ENCODE measurements around the gene APOBEC2.
"Not testable (repeated sequence)": the region's sequence is repeated elsewhere in the genome, so short reads cannot be mapped to it uniquely, and the experiment has no call there.

Gene APOBEC2

DNA sequence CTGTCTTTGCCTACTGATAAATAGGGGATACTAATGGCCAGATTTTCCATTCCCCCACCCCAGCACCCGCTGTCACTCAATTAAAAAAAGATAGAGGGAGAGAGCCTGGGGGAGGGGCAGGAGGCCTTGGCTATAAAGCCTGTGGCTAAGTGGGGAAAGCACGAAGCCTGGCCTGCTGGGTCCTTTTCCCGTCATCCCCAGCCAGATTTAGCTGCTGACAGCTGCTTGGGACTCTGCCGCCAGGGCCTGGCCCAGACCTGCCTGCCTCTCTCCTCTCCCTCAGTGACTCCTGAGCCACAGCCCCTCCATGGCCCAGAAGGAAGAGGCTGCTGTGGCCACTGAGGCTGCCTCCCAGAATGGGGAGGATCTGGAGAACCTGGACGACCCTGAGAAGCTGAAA, at the start of gene APOBEC2:
Gene APOBEC2, plus strand, starts transcription at position 162 of the 400 bp plus-strand sequence. Its CDS starts 146 bp downstream, at position 308.
- no peak for DNase-seq

DNA sequence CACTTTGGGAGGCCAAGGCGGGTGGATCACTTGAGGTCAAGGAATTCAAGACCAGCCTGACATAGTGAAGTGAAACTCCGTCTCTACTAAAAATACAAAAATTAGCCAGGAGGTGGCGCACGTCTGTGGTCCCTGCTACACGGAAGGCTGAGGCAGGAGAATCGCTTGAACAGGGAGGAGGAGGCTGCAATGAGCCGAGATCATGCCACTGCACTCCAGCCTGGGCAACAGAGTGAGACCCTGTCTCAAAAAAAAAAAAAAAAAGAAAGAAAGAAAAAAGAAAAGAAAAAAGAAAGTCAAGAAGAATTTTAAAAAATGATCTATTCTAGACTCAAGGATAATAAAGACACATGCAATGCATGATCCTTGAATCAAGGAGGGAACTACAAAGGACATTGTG, 46.8 kb upstream of the APOBEC2 start:
- not testable (repeated sequence) for DNase-seq

- not testable (repeated sequence) for DNase-seq
Measured at GRCh38 chr6:41006980-41007379, 46.0 kb upstream of the APOBEC2 start.

DNA sequence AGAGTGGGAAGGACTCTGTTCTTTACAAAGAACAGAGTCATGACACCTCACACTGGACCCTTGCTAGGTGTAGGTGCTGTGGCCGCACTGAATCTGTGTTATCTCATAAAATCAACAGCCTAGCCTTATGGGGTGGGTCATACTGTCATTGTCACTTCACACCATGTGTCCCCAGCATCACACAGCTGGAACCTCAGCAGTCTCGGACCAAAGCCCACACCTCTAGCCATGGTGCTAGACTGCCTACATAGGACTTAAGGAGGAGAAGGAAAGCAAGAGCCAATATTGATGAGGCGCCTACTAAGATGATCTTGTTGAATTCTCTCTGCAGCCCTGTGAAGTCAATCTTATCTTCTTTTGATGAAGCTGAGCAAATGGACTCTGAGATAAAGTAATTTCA, 45.0 kb upstream of the APOBEC2 start:
- DNase-seq = no peak

- DNase-seq = no peak
Measured at GRCh38 chr6:41009669-41010068, 43.3 kb upstream of the APOBEC2 start.

DNA sequence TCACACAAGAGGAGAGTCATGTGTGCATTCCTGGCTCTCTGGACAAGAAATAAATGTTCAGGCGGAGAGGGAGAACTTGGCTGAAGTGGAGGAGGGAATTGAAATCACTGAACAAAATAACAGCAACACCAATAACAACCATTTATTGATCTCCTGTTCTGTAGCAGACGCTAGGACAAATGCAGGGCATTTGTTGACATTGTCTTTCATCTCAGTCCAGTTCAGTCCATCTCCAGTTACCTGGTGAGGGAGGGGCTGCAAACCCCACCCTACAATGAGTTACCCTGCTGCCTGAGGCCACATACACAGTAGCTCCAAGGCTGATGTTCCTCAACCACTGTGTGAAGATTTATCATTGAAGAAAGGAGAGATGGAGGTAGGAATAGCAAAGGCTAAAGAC, 41.3 kb upstream of the APOBEC2 start:
- no peak for DNase-seq

- DNase-seq = no peak
Measured at GRCh38 chr6:41013466-41014153, 39.4 kb upstream of the APOBEC2 start.

DNA sequence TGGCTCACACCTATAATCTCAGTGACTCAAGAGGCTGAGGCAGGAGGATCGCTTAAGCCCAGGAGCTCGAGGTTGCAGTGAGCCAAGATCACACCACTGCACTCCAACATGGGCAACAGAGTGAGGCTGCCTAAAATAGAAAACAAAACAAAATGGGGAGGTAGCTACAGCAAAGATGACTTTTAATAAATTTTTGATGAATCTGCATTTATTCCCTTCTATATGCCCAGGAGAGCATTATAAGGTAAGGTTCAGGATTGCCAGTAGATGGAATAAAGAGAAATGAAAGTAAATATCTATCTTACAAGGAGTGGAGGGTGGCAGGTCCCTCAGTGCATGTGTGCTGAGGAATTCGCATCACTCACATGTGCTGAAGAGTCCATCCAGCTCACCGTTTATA, 38.2 kb upstream of the APOBEC2 start:
- DNase-seq = no peak

DNA sequence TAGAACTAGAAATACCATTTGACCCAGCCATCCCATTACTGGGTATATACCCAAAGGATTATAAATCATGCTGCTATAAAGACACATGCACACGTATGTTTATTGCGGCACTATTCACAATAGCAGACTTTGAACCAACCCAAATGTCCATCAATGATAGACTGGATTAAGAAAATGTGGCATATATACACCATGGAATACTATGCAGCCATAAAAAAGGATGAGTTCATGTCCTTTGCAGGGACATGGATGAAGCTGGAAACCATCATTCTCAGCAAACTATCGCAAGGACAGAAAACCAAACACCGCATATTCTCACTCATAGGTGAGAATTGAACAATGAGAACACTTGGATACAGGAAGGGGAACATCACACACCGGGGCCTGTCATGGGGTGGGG, 37.1 kb upstream of the APOBEC2 start:
- DNase-seq = not testable (repeated sequence)

DNA sequence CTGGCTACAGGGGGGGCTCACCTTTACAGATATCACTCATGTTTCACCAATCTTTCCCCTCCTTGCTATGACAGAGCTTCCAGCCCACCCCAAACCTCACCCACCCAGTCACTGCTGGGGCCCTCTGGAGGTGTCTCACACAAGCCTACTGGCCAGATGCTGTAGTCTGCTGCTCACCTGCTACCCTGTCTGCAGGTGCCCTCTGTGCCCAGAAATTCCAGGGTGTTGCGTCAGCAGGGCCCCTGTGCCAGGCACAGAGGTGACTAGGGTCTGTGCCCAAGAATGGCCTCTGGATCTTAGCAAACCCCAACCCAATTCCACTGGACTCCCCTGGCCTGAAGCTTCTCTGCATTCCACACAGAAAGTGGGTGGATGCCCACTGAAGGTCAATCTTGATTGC, 35.3 kb upstream of the APOBEC2 start:
- no peak for DNase-seq

DNA sequence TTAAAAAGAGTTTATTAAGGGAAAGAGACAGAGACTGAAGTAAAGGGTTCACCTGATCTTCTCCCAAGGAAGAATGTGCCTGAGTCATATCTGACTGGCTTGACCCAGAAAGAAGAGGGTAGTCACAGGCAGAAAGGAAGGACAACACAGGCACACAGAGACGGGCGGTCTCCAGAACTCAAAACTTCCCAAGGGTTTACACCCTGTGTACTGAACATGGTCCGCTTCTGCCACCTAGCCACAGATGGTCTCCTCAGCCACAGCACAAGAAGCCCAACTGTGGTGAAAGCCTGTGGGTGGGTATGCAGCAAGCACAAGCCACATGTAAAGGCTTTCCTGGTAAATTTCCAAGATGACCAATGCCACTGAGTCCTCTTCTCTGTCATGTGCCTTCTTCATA, 31.2 kb upstream of the APOBEC2 start:
- no peak for DNase-seq

DNA sequence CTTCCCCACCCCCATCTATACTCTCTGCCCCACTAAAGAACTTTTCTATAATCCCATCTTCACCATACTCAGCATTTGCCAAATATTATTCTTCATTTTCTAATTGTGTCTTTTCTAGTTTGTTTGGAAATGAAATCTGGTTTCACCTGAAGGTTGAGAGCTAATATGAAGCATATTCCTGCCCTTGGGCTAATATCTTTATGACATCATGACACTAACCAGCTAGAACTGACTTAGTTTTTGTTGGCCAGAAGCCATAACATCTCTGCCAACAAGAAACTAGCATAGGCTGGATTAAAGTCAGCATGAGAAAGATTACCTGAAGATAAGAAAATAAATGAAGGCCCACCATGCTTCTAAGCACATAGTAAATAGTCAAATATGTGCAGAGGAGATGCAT, 30.7 kb upstream of the APOBEC2 start:
- no peak for DNase-seq

DNA sequence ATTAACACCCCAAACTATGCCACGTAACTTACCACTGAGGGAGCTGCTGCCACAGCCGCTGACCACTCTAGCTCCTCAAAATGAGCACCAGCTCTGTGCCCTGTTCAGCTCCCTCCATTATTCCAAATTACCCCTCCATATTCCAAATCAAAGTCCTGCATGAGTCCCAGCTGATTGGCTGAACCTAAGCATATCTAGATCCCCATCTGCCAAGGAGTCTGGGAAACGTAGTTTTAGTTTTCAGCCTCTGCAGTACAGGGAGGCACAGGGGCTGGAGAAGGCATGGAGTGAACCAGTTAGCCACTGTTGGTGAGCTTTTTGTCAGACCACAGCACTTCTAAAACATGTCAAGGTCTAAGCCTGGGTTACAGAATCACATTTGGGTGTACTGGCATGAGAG, 29.9 kb upstream of the APOBEC2 start:
- DNase-seq = no peak

DNA sequence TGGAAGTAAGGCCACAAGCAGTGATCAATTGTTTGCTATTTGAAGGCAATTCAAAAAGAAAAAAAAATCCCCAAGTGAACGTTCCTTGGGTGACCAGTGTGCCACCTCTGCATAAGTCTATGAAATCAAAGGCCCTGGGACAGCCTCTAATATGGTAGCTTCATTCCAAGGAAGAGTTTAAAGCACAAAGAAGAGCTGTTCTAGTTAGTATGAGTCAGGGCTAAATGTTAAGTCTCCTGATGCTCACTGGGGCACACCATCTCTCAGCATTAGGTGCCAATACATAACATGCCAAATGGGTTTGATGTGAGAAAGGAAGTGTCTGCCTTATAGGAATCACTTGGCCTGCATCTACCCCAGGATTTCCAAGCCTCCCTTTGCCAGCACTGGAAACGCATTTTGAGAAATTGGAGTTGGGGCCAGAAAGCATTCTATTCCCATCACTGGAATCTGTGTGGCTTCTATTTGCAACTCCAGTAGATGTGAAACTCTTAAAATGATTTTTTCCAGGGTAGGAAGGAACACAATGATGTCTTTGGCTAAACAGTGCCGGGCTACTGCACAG, 27.0 kb upstream of the APOBEC2 start:
- DNase-seq = no peak

GRCh38 chr6:41027241-41027640, 25.8 kb upstream of the APOBEC2 start:
- DNase-seq = no peak

DNA sequence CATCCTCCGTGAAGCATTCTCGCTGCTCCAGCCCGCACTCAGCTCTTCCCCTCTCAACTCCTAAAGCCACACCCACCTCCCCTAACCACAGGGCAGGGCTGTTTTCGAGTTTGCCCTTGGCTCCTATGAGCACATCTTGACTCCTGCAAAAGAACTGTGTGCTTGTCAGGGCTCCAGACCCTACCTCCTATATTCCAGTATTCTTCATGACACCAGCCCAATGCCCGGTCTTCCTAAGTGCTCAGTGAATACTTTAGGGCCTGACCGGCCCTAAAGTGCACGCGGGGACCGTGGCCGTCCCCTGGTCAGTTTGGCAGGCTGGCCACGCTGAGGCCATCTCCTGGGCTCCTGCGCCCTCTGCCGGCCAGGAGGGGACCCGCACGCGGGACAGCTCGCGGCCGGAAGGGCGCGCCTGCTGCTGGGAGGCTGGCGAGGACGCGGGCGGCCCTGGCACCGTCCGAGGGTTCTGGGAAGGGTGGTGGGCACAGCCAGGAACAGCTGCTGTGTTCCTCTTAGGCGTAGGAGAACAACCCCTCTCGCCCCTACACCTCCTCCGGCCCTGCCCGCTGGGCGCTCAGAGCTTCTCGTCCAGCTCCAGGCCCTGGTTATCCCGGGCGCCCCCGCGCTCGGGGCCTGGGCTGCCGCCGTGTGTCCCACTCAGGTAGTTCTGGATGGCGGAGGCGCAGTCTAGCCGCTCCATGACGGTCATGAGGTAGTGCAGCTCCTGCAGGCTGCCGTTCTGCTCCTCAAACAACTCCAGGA, 25.0 kb upstream of the APOBEC2 start:
- no peak for DNase-seq

GRCh38 chr6:41028561-41029412, 24.2 kb upstream of the APOBEC2 start:
- no peak for DNase-seq

GRCh38 chr6:41032830-41033229, 20.2 kb upstream of the APOBEC2 start:
- DNase-seq = no peak

GRCh38 chr6:41033776-41034175, 19.2 kb upstream of the APOBEC2 start:
- DNase-seq = no peak

GRCh38 chr6:41036186-41036585, 16.8 kb upstream of the APOBEC2 start:
- no peak for DNase-seq

DNA sequence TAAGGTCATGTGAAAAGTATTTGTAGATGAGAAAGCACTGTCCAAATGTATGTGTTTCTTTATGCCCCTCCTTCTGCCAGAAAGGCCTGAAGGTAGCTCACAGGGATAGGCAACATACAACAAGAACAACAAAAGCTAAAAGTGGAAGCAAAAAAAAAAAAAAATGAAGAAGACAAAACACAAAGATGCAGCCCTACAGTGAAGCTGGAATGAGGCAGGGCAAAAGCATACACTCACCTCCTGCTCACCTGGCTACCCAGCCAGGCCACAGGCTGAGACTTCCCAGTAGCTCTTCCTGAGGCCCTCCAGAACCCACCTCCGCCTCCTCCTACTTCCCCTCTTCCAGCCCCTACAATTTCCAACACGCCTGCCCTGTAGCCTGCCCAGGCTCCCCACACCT, 16.4 kb upstream of the APOBEC2 start:
- no peak for DNase-seq

- DNase-seq = no peak
Measured at GRCh38 chr6:41037107-41037900, 15.7 kb upstream of the APOBEC2 start.

All from cortex of kidney (tissue), 1 donor.